Tibial nerve (tissue), 4 donors: ENCODE measurements around the gene GSK3B.

Experiments used
- CTCF ChIP-seq, 5 experiments: fragments of 200-600 bp in 3 of 5; fragments of 450-650 bp in 2 of 5; sonication (generic) in 3 of 5; IDR thresholded peaks; one replicate each; pipeline ENCODE4 v1.5.1; 2016 to 2019; ENCODE audit warnings: antibody characterized with exemption in 5 of 5, mild to moderate bottlenecking in 3 of 5, moderate library complexity in 2 of 5
- EP300 ChIP-seq, 2 donors: sonication (generic); formaldehyde crosslinking; IDR thresholded peaks; one replicate each; pipeline ENCODE4 v1.6.1; 2017; ENCODE audit warnings: antibody characterized with exemption in 2 of 2, mild to moderate bottlenecking in 1 of 2
- POLR2A ChIP-seq, 2 donors: fragments of 450-650 bp; IDR thresholded peaks; one replicate each; pipeline ENCODE4 v1.6.1; 2017; ENCODE audit warnings: antibody characterized with exemption in 2 of 2, mild to moderate bottlenecking in 2 of 2, moderate library complexity in 2 of 2

DNA sequence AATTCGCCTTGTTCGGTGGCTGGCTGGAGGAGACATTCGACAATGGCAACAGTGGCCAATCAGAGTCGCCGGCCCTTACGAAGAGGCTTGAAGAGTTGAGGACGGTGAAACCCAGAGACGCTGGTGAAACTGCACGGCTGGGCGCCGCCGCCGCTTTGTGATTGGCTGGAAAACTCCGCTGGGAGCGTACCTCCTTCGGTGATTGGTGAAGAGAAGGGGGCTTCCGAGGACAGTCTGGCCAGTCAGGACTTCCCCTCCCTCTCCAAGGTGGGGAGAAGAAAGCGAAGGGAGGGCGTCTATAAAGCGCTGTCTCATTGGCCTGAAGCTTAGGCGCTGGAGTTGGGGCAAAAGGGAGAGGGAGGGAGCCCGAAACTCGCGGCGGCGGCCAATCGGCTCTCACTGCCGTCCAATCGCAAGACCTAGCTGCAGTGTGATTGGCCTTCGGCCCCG lies 554 bp upstream of the GSK3B start:
- TF ChIP-seq CTCF (IDR thresholded peaks at IDR 0.05) (peak in 2 of 5 experiments; percentile 47 to 50), POLR2A (IDR thresholded peaks at IDR 0.05) (no peak), EP300 (IDR thresholded peaks at IDR 0.05) (peak in 1 of 2 donors; percentile 69)
